ENCODE measurements around the gene EYS. TPM values are rescaled to one million over a fixed set of nuclear protein-coding genes. Genes with fewer than 3 reads are reported as not detected.
"Not testable (repeated sequence)": the region's sequence is repeated elsewhere in the genome, so short reads cannot be mapped to it uniquely, and the experiment has no call there.

Gene EYS
- polyA plus RNA-seq, 6 donors from 2014 or later = 0.06 to 0.18 (median 0.07) TPM; not detected in 1

GRCh38 chr6:64507661-64508060, 1199.4 kb downstream of the EYS start:
- H3K4me3 Mint-ChIP-seq = no peak overlapping the region
- H3K27me3 Mint-ChIP-seq = no peaks in the 10 kb centered on the region
- H3K4me1 Mint-ChIP-seq = no peaks in the 10 kb centered on the region
- no peaks in the 10 kb centered on the region for H3K36me3 Mint-ChIP-seq
- ATAC-seq (ENCODE audit: low read depth in 2 of 2) (no peak), DNase-seq (no peak)
- H3K9me3 Mint-ChIP-seq = peaks cover 0 to 9% (median 0%) of the 10 kb centered on the region in 7 donors
- no peak overlapping the region for H3K27ac Mint-ChIP-seq

GRCh38 chr6:64505312-64505711, 1201.7 kb downstream of the EYS start:
- H3K9me3 Mint-ChIP-seq = peaks cover 0 to 6% (median 0%) of the 10 kb centered on the region in 7 donors
- no peaks in the 10 kb centered on the region for H3K36me3 Mint-ChIP-seq
- no peak overlapping the region for H3K27ac Mint-ChIP-seq
- no peak for ATAC-seq (ENCODE audit: low read depth in 2 of 2)
- DNase-seq = no peak
- no peaks in the 10 kb centered on the region for H3K4me1 Mint-ChIP-seq
- H3K4me3 Mint-ChIP-seq = no peak overlapping the region
- H3K27me3 Mint-ChIP-seq = no peaks in the 10 kb centered on the region

GRCh38 chr6:64504503-64504902, 1202.5 kb downstream of the EYS start:
- no peaks in the 10 kb centered on the region for H3K36me3 Mint-ChIP-seq
- H3K27ac Mint-ChIP-seq = no peak overlapping the region
- no peaks in the 10 kb centered on the region for H3K4me1 Mint-ChIP-seq
- DNase-seq (no peak), ATAC-seq (ENCODE audit: low read depth in 2 of 2) (no peak)
- no peaks in the 10 kb centered on the region for H3K27me3 Mint-ChIP-seq
- no peak overlapping the region for H3K4me3 Mint-ChIP-seq
- H3K9me3 Mint-ChIP-seq = peaks cover 0 to 6% (median under 1%) of the 10 kb centered on the region in 7 donors

- Mint-ChIP-seq H3K27ac (no peak overlapping the region), H3K4me1 (no peaks in the 10 kb centered on the region), H3K36me3 (no peaks in the 10 kb centered on the region), H3K27me3 (no peaks in the 10 kb centered on the region), H3K4me3 (no peak overlapping the region), H3K9me3 (peaks cover 0 to 9% (median 3%) of the 10 kb centered on the region in 7 donors)
- DNase-seq (no peak), ATAC-seq (ENCODE audit: low read depth in 2 of 2) (no peak)
Measured at GRCh38 chr6:64502801-64503200, 1204.2 kb downstream of the EYS start.

GRCh38 chr6:64497634-64498033, 1209.4 kb downstream of the EYS start:
- ATAC-seq (ENCODE audit: low read depth in 2 of 2) = no peak
- H3K4me3 Mint-ChIP-seq = no peak overlapping the region
- no peaks in the 10 kb centered on the region for H3K27me3 Mint-ChIP-seq
- no peak overlapping the region for H3K27ac Mint-ChIP-seq
- H3K9me3 Mint-ChIP-seq = peaks cover 0 to 10% (median 3%) of the 10 kb centered on the region in 7 donors
- DNase-seq = no peak
- no peaks in the 10 kb centered on the region for H3K36me3 Mint-ChIP-seq
- no peaks in the 10 kb centered on the region for H3K4me1 Mint-ChIP-seq

- Mint-ChIP-seq H3K36me3 (no peaks in the 10 kb centered on the region), H3K9me3 (peaks cover 0 to 4% (median 0%) of the 10 kb centered on the region in 7 donors), H3K27me3 (no peaks in the 10 kb centered on the region), H3K4me1 (no peaks in the 10 kb centered on the region), H3K4me3 (no peak overlapping the region), H3K27ac (no peak overlapping the region)
- no peak for DNase-seq
- no peak for ATAC-seq (ENCODE audit: low read depth in 2 of 2)
Measured at GRCh38 chr6:64489763-64490162, 1217.3 kb downstream of the EYS start.

GRCh38 chr6:64486578-64487351, 1220.3 kb downstream of the EYS start:
- Mint-ChIP-seq H3K36me3 (no peaks in the 10 kb centered on the region), H3K27ac (no peak overlapping the region), H3K9me3 (no peaks in the 10 kb centered on the region), H3K27me3 (no peaks in the 10 kb centered on the region), H3K4me3 (no peak overlapping the region), H3K4me1 (no peaks in the 10 kb centered on the region)
- DNase-seq (no peak), ATAC-seq (ENCODE audit: low read depth in 2 of 2) (no peak)

GRCh38 chr6:64483956-64484499, 1223.0 kb downstream of the EYS start:
- H3K27me3 Mint-ChIP-seq = no peaks in the 10 kb centered on the region
- H3K36me3 Mint-ChIP-seq = no peaks in the 10 kb centered on the region
- no peak overlapping the region for H3K4me3 Mint-ChIP-seq
- DNase-seq (no peak), ATAC-seq (ENCODE audit: low read depth in 2 of 2) (no peak)
- no peaks in the 10 kb centered on the region for H3K9me3 Mint-ChIP-seq
- H3K4me1 Mint-ChIP-seq = no peaks in the 10 kb centered on the region
- no peak overlapping the region for H3K27ac Mint-ChIP-seq

GRCh38 chr6:64482631-64483030, 1224.4 kb downstream of the EYS start:
- Mint-ChIP-seq H3K36me3 (no peaks in the 10 kb centered on the region), H3K9me3 (no peaks in the 10 kb centered on the region), H3K27ac (no peak overlapping the region), H3K4me3 (no peak overlapping the region), H3K27me3 (no peaks in the 10 kb centered on the region), H3K4me1 (no peaks in the 10 kb centered on the region)
- DNase-seq (no peak), ATAC-seq (ENCODE audit: low read depth in 2 of 2) (no peak)

GRCh38 chr6:64479134-64479533, 1227.9 kb downstream of the EYS start:
- DNase-seq = no peak
- H3K9me3 Mint-ChIP-seq = peaks cover 0 to 4% (median 0%) of the 10 kb centered on the region in 7 donors
- ATAC-seq (ENCODE audit: low read depth in 2 of 2) = no peak
- no peak overlapping the region for H3K4me3 Mint-ChIP-seq
- H3K36me3 Mint-ChIP-seq = no peaks in the 10 kb centered on the region
- no peaks in the 10 kb centered on the region for H3K4me1 Mint-ChIP-seq
- no peaks in the 10 kb centered on the region for H3K27me3 Mint-ChIP-seq
- H3K27ac Mint-ChIP-seq = no peak overlapping the region

GRCh38 chr6:64477391-64477790, 1229.6 kb downstream of the EYS start:
- no peaks in the 10 kb centered on the region for H3K36me3 Mint-ChIP-seq
- no peak overlapping the region for H3K4me3 Mint-ChIP-seq
- no peaks in the 10 kb centered on the region for H3K27me3 Mint-ChIP-seq
- no peak for ATAC-seq (ENCODE audit: low read depth in 2 of 2)
- no peak for DNase-seq
- H3K9me3 Mint-ChIP-seq = peaks cover 0 to 4% (median 0%) of the 10 kb centered on the region in 7 donors
- no peaks in the 10 kb centered on the region for H3K4me1 Mint-ChIP-seq
- H3K27ac Mint-ChIP-seq = no peak overlapping the region

GRCh38 chr6:64476935-64477334, 1230.1 kb downstream of the EYS start:
- no peak for DNase-seq

GRCh38 chr6:64469405-64469804, 1237.6 kb downstream of the EYS start:
- H3K4me3 Mint-ChIP-seq; ATAC-seq (ENCODE audit: low read depth in 2 of 2); H3K36me3 Mint-ChIP-seq; H3K27ac Mint-ChIP-seq; H3K4me1 Mint-ChIP-seq; H3K27me3 Mint-ChIP-seq; DNase-seq: not testable (repeated sequence)
- H3K9me3 Mint-ChIP-seq = peaks cover 3 to 18% (median 13%) of the 10 kb centered on the region in 7 donors

More at GRCh38 chr6:64476935-64477334, 1230.1 kb downstream of the EYS start:
- Mint-ChIP-seq H3K27me3 (no peaks in the 10 kb centered on the region), H3K4me3 (no peak overlapping the region), H3K9me3 (peaks cover 0 to 4% (median 0%) of the 10 kb centered on the region in 7 donors), H3K4me1 (no peaks in the 10 kb centered on the region), H3K36me3 (no peaks in the 10 kb centered on the region), H3K27ac (no peak overlapping the region)
- no peak for ATAC-seq (ENCODE audit: low read depth in 2 of 2)

GRCh38 chr6:64467656-64468055, 1239.4 kb downstream of the EYS start:
- ATAC-seq (ENCODE audit: low read depth in 2 of 2) (no peak), DNase-seq (no peak)
- H3K4me3 Mint-ChIP-seq = no peak overlapping the region
- H3K27me3 Mint-ChIP-seq = no peaks in the 10 kb centered on the region
- no peak overlapping the region for H3K27ac Mint-ChIP-seq
- peaks cover 3 to 18% (median 13%) of the 10 kb centered on the region in 7 donors for H3K9me3 Mint-ChIP-seq
- no peaks in the 10 kb centered on the region for H3K36me3 Mint-ChIP-seq
- H3K4me1 Mint-ChIP-seq = no peaks in the 10 kb centered on the region

Measured in naive B cell (primary cell).